Vagina (tissue), 2 donors: ENCODE measurements around the gene PIGQ.

ENCODE experiments used
- POLR2AphosphoS5 ChIP-seq, 2 donors: sonication (generic); formaldehyde crosslinking; IDR thresholded peaks; one replicate each; pipeline ENCODE4 v1.9.0; 2017; ENCODE audit warnings: antibody characterized with exemption in 2 of 2, mild to moderate bottlenecking in 2 of 2, low read depth in 1 of 2; ENCODE audit not compliant: insufficient read depth in 1 of 2
- TF ChIP-seq, protein P1 (sequence below), 3 experiments: fragments of 450-650 bp in 2 of 3; fragments of 200-600 bp in 1 of 3; sonication (generic) in 1 of 3; IDR thresholded peaks; one replicate each; pipeline ENCODE4 v1.5.1; 2017 to 2019; ENCODE audit warnings: antibody characterized with exemption in 3 of 3, mild to moderate bottlenecking in 2 of 3, moderate library complexity in 2 of 3

DNA sequence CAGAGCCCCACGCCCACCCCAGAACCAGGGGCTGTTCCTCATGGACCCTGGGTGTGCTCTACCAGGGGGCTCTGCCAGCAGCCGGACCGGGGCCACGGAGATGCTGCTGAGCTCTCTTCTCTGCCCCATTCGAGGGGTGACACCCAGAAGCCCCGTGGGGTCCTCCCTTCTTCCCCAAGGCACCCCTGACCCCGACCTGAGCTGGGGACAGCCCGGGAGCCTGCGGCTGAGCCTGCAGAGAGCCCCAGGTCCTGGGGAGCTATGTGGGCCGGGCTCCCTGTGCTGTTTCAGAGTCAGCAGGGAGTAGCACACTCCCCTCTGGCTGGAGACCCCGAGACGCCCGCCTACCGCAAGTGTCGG is 10.8 kb upstream of the PIGQ start:
- TF ChIP-seq, protein P1, sequence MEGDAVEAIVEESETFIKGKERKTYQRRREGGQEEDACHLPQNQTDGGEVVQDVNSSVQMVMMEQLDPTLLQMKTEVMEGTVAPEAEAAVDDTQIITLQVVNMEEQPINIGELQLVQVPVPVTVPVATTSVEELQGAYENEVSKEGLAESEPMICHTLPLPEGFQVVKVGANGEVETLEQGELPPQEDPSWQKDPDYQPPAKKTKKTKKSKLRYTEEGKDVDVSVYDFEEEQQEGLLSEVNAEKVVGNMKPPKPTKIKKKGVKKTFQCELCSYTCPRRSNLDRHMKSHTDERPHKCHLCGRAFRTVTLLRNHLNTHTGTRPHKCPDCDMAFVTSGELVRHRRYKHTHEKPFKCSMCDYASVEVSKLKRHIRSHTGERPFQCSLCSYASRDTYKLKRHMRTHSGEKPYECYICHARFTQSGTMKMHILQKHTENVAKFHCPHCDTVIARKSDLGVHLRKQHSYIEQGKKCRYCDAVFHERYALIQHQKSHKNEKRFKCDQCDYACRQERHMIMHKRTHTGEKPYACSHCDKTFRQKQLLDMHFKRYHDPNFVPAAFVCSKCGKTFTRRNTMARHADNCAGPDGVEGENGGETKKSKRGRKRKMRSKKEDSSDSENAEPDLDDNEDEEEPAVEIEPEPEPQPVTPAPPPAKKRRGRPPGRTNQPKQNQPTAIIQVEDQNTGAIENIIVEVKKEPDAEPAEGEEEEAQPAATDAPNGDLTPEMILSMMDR (IDR thresholded peaks at IDR 0.05), result no peak
- TF ChIP-seq POLR2AphosphoS5 (IDR thresholded peaks at IDR 0.05; ENCODE audit: insufficient read depth in 1 of 2, low read depth in 1 of 2), result no peak
